Measurements from ENCODE around the gene RIBC2. TPM values are rescaled to one million over a fixed set of nuclear protein-coding genes. Genes with fewer than 3 reads are reported as not detected.
A peak's percentile ranks its signal among the peaks of the same experiment; 100 is the strongest.

The RIBC2 gene
- polyA plus RNA-seq, 1 donor from 2014 or later: not detected

DNA sequence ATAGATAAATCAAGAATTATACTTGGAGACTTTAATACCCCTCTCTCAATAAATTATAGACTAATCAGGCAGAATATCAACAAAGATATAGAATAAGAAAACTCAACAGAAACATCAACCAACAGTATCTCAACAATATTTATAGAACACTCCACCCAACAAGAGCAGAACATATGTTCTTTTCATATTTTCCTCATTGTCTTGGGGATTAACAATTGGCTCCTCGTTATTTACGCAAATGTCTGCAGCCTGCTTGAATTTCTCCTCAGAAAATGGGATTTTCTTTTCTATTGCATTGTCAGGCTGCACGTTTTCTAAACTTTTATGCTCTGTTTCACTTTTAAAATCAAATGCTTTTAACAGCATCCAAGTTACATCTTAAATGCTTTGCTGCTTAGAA, 52.1 kb downstream of the RIBC2 start:
- Mint-ChIP-seq H3K27ac (no peak overlapping the region), H3K36me3 (peaks cover 4% of the 10 kb centered on the region), H3K27me3 (peaks cover 5% of the 10 kb centered on the region), H3K9me3 (peaks cover 2 to 9% (median 6%) of the 10 kb centered on the region in 3 donors), H3K4me1 (no peaks in the 10 kb centered on the region), H3K4me3 (no peak overlapping the region)

DNA sequence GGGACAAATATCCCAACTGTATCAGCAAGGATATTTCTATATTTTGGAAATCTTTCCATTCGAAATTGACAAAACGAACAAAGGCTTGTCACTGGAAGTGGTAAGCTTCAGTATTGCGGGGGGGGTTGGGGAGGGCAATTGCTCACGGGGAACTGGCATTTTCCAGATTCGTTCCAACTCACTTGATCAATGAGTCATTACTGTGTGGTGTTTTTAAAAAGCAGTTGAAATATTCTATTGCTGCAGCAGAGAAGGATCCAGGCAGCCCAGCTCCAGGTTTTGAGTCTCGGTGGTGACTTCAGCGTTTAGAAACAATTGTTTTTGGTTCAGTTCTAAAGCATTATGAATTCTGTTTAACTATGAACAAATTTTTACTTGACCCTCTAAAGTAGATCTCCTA, 55.4 kb downstream of the RIBC2 start:
- peaks cover 2 to 9% (median 6%) of the 10 kb centered on the region in 3 donors for H3K9me3 Mint-ChIP-seq
- H3K36me3 Mint-ChIP-seq: peaks cover 2% of the 10 kb centered on the region
- no peak overlapping the region for H3K4me3 Mint-ChIP-seq
- no peak overlapping the region for H3K27ac Mint-ChIP-seq
- no peaks in the 10 kb centered on the region for H3K4me1 Mint-ChIP-seq
- H3K27me3 Mint-ChIP-seq: peaks cover 8% of the 10 kb centered on the region

DNA sequence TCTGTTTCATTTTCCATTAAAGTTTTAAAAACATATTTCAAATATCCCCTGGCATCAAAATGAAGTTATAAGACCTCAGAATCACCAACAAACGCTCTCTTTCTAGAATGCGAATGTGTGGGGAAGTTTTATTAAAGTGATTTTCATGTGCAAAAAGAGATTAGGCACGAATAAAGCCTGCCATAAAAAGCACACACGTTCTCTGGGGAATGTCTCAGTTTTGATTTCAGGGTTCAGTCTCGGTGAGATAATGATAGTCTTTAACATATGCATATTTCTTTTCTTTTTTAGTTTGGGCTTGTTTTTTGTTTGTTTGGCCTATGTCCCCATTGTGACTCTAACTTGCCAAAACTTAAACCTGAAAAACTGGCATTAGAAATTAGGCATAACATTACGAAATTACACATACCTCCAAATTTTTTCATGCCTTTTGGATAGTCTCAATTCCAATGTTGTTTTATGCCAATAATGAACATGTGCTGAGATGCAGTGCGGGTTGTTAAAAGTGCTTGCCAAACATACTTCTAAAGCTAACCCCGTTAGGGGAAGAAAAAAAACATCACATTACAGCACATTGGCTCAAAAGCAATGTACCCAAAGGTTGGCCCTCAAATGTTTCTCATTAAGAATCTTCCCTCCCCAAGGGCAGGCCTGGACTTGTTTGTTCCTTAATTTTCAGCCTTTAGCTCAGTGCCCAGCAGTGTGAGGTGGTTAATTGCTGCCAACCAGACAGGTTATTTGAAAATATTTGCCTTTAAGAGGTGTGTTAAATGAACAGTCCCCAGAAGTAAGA, 56.0 kb downstream of the RIBC2 start:
- Mint-ChIP-seq H3K27me3 (peaks cover 8% of the 10 kb centered on the region), H3K4me3 (no peak overlapping the region), H3K36me3 (peaks cover 2% of the 10 kb centered on the region), H3K4me1 (no peaks in the 10 kb centered on the region), H3K9me3 (peaks cover 2 to 9% (median 6%) of the 10 kb centered on the region in 3 donors), H3K27ac (peak overlapping the region in 1 of 3 donors; percentile 47)

DNA sequence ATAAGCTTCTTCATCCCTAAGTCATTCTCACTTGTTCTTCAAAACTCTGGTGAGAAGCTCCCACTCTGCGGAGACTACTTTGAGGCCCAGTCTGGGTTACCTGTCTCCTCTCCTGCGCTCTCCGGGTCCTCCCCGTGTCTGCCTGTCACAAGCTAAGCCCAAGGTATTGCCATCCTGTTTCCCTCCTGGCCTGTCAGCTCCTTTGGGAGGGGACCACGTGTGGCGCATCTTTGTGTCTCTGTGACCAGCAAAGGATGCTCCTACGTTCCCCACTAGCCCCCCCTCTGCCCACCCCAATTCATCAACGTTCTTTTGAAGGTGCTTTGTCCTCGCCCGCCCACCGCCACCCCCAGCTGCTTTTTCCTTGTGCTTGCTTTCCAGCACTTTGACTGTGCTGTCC, 57.4 kb downstream of the RIBC2 start:
- H3K4me1 Mint-ChIP-seq: no peaks in the 10 kb centered on the region
- H3K27me3 Mint-ChIP-seq: peaks cover 11% of the 10 kb centered on the region
- no peak overlapping the region for H3K4me3 Mint-ChIP-seq
- H3K9me3 Mint-ChIP-seq: peaks cover 0 to 9% (median 6%) of the 10 kb centered on the region in 3 donors
- peaks cover 2% of the 10 kb centered on the region for H3K36me3 Mint-ChIP-seq
- no peak overlapping the region for H3K27ac Mint-ChIP-seq

DNA sequence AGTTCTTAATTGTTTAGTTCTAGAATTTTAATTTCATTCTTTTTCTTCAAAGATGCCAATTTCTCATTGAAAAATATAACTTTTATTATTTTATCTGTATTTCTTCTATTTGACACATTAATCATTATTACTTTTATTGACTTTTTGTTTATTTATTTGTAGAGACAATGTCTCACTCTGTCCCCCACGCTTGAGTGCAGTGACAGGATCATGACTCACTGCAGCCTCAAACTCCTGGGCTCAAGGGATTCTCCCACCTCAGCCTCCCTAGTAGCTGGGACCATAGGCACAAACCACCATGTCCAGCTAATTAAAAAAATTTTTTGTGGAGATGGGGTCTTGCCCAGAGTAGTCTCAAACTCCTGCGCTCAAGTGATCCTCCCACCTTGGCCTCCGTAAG, 58.9 kb downstream of the RIBC2 start:
- Mint-ChIP-seq H3K27ac (no peak overlapping the region), H3K27me3 (peaks cover 12% of the 10 kb centered on the region), H3K4me1 (no peaks in the 10 kb centered on the region), H3K4me3 (no peak overlapping the region), H3K36me3 (peaks cover 2% of the 10 kb centered on the region), H3K9me3 (peaks cover 0 to 5% (median 3%) of the 10 kb centered on the region in 3 donors)

DNA sequence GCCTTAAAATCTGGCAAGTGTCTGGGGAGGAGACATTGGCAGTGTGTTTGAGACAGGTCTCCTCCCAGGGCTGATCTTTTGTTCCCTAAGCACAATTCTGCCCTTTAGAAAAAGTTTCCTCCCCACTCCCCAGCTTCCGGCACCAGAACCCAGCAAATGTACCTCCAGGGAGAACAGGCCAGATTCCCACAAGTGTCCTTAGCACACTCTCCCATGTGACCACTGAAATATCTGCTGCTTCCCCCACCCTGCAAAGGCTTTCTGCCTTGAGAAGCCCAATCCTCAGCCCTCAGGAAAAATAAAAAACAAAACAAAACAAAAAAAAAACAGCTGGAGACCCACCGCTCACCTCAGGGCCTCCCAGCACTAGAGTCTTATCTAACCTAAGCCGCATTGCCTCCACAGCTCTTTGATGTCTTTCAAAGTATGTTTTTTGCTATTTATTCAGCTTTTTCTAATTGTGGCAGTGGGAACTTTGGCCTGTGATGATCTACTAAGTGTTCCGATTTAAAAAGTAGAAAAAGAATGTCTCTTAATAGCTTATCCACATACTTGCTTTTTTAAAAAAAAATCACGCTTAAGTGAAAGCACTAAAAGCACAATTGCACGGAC, 60.2 kb downstream of the RIBC2 start:
- H3K9me3 Mint-ChIP-seq: no peaks in the 10 kb centered on the region
- no peak overlapping the region for H3K4me3 Mint-ChIP-seq
- peaks cover 10% of the 10 kb centered on the region for H3K27me3 Mint-ChIP-seq
- H3K4me1 Mint-ChIP-seq: no peaks in the 10 kb centered on the region
- H3K36me3 Mint-ChIP-seq: no peaks in the 10 kb centered on the region
- no peak overlapping the region for H3K27ac Mint-ChIP-seq

DNA sequence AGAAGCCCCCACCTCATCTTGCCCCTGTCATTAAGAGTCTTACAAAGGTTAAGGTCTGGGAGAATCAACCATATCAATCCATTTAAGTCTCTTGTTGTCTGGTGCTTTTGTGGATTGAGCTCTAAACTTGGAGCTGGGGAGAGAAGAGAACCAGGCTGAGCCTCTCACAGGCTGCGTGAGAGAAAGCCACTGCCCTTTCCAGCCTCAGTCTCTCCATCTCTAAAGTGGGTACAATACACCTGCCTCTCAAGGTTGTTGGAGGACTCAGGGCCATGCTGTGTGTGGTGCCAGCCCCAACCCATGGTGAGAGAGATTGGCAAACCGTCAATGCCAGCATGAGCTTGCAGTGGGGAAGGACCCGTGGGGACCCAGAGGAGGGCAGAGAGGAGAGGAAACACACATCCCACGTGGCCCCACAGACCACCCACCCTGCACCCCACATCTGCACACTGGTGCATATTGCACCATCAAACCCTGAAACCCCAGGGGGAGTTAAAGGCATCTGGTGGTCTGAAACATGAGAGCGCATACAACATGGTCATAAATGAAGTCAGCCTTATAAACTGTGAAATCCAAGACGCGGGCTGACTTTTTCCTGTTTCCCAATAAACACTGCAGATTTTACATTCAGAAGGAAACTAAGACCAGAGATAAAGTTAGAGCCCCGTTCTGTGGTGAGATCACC, 61.7 kb downstream of the RIBC2 start:
- Mint-ChIP-seq H3K27ac (no peak overlapping the region), H3K9me3 (peaks cover 0 to under 1% (median 0%) of the 10 kb centered on the region in 3 donors), H3K27me3 (peaks cover 10% of the 10 kb centered on the region), H3K36me3 (no peaks in the 10 kb centered on the region), H3K4me3 (no peak overlapping the region), H3K4me1 (no peaks in the 10 kb centered on the region)

DNA sequence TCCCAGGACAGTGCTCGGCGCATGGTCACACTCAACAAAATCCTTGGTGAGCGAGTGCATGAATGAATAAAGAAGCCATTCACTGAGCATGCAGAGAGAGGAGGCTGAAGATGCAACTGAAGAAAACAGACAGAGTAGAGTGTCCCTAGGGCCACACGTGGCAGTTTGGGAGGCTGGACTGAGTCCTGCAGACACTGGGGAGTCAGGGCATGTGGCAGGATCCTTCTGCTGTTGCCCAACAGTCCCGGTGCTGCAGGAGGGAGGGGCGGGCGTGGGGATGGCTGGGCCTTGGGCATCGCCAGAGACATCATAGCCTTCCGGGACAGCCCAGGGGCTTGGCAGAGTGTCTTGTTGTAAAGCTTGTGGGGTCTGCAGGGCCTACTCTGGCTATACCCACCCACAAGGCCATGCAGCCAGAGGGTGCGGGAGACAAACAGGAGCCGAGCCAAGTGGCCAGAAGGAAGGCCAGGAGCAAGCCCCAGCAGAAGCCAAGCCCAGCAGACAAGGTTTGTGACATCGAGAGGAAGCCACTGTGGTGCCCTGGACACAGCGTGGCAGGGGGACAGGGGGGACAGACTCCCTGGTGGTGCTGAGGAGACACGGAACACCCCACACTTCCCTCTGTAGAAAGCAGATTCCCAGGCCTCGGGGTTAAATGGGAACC, 62.5 kb downstream of the RIBC2 start:
- Mint-ChIP-seq H3K27me3 (peaks cover 10% of the 10 kb centered on the region), H3K9me3 (peaks cover 0 to 8% (median 1%) of the 10 kb centered on the region in 3 donors), H3K4me1 (no peaks in the 10 kb centered on the region), H3K36me3 (no peaks in the 10 kb centered on the region), H3K27ac (no peak overlapping the region), H3K4me3 (no peak overlapping the region)

DNA sequence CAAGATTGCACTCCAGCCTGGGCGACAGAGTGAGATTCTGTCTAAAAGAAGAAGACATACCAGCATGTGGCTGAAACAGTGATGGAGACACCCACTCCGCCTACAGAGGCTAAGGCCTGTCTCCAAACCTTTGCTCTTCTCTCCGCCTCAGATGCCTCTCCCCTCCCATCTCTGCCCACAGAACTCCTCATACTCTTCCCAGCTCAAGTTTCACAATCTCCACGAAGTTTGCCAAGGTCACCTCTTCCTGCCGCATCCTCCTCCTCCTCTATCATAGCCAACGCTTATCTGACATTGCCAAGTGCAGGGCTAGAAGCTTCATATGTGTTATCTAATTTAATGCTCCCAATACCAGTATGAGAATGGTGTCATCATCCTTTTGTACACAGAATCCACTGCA, 63.3 kb downstream of the RIBC2 start:
- Mint-ChIP-seq H3K27me3 (peaks cover 10% of the 10 kb centered on the region), H3K4me1 (no peaks in the 10 kb centered on the region), H3K9me3 (peaks cover 0 to 8% (median 1%) of the 10 kb centered on the region in 3 donors), H3K36me3 (no peaks in the 10 kb centered on the region), H3K27ac (peak overlapping the region in 1 of 3 donors; percentile 22), H3K4me3 (no peak overlapping the region)

DNA sequence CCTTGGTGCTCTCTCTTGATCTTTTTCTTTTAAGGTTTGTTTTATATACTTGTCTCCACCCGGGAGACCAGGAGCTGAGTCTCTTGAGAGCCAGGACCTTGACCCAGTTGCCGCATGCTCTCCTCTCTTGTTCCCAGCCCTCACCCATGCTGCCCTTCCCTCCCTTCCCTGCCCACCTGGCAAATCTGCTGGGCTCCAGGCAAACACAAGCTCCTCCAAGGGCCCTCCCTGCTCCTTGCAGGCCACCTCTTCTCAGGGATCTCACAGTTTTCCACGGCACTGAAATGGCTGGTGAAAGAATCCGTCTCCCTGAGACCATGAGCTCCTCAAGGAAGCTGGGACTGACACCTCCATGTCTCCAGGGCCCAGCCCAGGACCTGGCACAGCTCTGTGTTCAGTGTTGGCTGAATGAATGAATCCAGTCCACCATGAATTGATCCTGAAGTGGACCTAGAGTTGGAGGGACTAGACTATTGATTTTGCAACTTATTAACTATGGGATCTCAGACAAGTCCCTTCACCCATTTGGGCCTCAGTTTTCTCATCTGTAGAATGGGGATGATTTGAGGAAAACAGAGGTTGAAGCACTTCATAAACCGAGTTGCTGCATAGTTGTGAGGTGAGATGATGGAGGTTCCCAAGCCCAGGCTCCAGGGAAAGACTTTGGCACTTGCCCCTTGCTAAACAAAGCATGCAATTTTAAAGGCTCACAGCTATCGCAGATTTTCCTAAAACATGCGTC, 64.0 kb downstream of the RIBC2 start:
- Mint-ChIP-seq H3K36me3 (no peaks in the 10 kb centered on the region), H3K27me3 (peaks cover 10% of the 10 kb centered on the region), H3K4me1 (no peaks in the 10 kb centered on the region), H3K4me3 (no peak overlapping the region), H3K9me3 (peaks cover 0 to 8% (median 1%) of the 10 kb centered on the region in 3 donors), H3K27ac (peak overlapping the region in 1 of 3 donors; percentile 22)

DNA sequence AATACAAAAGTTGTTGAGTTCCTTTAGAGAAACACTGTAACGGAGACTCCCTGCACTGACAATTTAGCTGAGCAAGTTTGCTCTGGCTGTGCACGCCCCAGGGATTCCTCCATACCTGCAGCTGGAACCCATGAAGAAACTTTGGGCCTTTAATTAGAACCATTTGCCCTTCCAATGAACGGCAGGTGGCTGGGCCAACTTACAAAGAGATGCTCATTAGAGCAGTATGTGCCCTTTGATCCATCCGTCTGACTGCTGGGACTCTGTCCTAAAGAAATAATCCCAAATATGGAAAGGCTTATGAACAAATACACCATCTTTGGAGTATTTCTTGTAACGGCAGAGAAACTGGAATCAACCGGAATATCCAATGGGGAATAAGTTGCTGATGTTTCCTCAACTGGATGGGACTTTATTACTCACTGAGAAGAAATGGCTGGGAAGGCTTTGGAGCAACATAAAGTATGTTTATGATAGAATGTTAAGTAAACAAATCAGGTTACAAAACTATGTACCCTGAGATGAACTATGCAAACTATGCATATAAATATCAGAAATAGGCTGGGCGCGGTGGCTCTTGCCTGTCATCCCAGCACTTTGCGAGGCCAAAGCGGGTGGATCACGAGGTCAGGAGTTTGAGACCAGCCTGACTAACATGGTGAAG, 64.7 kb downstream of the RIBC2 start:
- H3K36me3 Mint-ChIP-seq: no peaks in the 10 kb centered on the region
- no peaks in the 10 kb centered on the region for H3K4me1 Mint-ChIP-seq
- peaks cover 10% of the 10 kb centered on the region for H3K27me3 Mint-ChIP-seq
- H3K27ac Mint-ChIP-seq: no peak overlapping the region
- no peak overlapping the region for H3K4me3 Mint-ChIP-seq
- peaks cover 0 to 8% (median 1%) of the 10 kb centered on the region in 3 donors for H3K9me3 Mint-ChIP-seq

DNA sequence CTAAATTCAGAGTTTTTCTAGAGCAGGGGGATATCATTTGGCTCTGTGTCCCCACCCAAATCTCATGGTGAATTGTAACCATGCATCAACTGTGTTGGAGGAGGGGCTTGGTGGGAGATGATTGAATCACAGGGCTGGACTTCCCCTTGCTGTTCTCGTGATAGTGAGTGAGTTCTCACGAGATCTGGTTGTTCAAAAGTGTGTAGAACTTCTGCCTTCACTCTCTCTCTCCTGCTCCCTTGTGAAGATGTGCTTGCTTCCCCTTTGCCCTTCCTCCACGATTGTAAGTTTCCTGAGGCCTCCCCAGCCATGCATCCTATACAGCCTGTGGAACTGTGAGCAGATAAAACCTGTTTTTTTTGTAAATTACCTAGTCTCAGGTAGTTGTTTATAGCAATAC, 67.2 kb downstream of the RIBC2 start:
- Mint-ChIP-seq H3K4me1 (no peaks in the 10 kb centered on the region), H3K9me3 (peaks cover 0 to 8% (median 1%) of the 10 kb centered on the region in 3 donors), H3K27ac (no peak overlapping the region), H3K27me3 (peaks cover 4% of the 10 kb centered on the region), H3K4me3 (no peak overlapping the region), H3K36me3 (no peaks in the 10 kb centered on the region)

DNA sequence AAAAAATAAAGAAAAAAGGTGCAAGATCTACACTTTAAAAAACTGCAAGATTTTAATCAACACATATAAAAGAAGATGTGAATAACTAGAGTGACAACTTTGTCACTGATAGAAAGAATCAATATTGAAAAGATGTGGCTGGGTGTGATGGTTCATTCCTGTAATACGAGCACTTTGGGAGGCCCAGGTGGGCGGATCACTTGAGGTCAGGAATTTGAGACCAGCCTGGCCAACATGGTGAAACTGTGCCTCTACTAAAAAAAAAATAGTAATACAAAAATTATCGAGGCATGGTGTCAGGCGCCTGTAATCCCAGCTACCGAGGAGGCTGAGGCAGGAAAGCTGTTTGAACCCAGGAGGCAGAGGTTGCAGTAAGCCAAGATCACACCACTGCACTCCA, 68.2 kb downstream of the RIBC2 start:
- H3K4me1 Mint-ChIP-seq: no peaks in the 10 kb centered on the region
- no peak overlapping the region for H3K4me3 Mint-ChIP-seq
- peaks cover 0 to 8% (median 1%) of the 10 kb centered on the region in 3 donors for H3K9me3 Mint-ChIP-seq
- no peak overlapping the region for H3K27ac Mint-ChIP-seq
- peaks cover 2% of the 10 kb centered on the region for H3K27me3 Mint-ChIP-seq
- H3K36me3 Mint-ChIP-seq: no peaks in the 10 kb centered on the region
